WTC11 (cell line): ENCODE data around the gene RHOU. TPM values are rescaled to one million over a fixed set of nuclear protein-coding genes. Genes with fewer than 3 reads are reported as not detected.

ENCODE experiments used
- ATAC-seq: fragments of 200-7000 bp; cut with Tn5 transposase; 2 replicates; pipeline ENCODE4 v1.10.0; 2021; ENCODE audit warnings: mild to moderate bottlenecking, moderate library complexity
- CTCF ChIA-PET: fragments of 300-600 bp; sonication (Branson Sonifier 250); formaldehyde crosslinking; loops from one replicate; lab custom pipeline; 2021; ENCODE audit warnings: antibody characterized with exemption; lab: Charles Lee
- POLR2A ChIA-PET: fragments of 350-600 bp; sonication (Branson Sonifier 250); formaldehyde crosslinking; loops from one replicate; lab custom pipeline; 2021; ENCODE audit warnings: antibody characterized with exemption; lab: Charles Lee
- DNase-seq: peaks from one replicate; pipeline ENCODE4 v3.0.0; 2021; ENCODE audit warnings: low spot score
- H3K27ac Mint-ChIP-seq: 2 replicates; pipeline ENCODE4 v1.8.0; 2021; ENCODE audit warnings: mixed read lengths
- H3K27me3 Mint-ChIP-seq: 2 replicates; pipeline ENCODE4 v1.8.0; 2021; ENCODE audit warnings: low read depth, mild to moderate bottlenecking, moderate library complexity, mixed read lengths
- H3K36me3 Mint-ChIP-seq: 2 replicates; pipeline ENCODE4 v1.8.0; 2021; ENCODE audit warnings: mixed read lengths
- H3K4me1 Mint-ChIP-seq: 2 replicates; pipeline ENCODE4 v1.8.0; 2022; ENCODE audit warnings: mixed read lengths
- H3K4me3 Mint-ChIP-seq: 2 replicates; pipeline ENCODE4 v1.8.0; 2021; ENCODE audit warnings: mild to moderate bottlenecking, moderate library complexity, mixed read lengths
- H3K9me3 Mint-ChIP-seq: 2 replicates; pipeline ENCODE4 v1.8.0; 2021; ENCODE audit warnings: mixed read lengths
- ARID4B ChIP-seq: sonication (generic); formaldehyde crosslinking; IDR thresholded peaks from 2 replicates; pipeline ENCODE4 v1.8.0; 2023; ENCODE audit warnings: missing genetic modification reagents, mild to moderate bottlenecking, borderline replicate concordance
- ATF2 ChIP-seq: sonication (generic); formaldehyde crosslinking; IDR thresholded peaks from 2 replicates; pipeline ENCODE4 v1.8.1; 2022; ENCODE audit warnings: low read depth, missing genetic modification reagents, borderline replicate concordance
- ATF6 ChIP-seq: sonication (generic); formaldehyde crosslinking; IDR thresholded peaks from 2 replicates; pipeline ENCODE4 v1.8.1; 2023; ENCODE audit warnings: mild to moderate bottlenecking, missing genetic modification reagents
- CREM ChIP-seq: sonication (generic); formaldehyde crosslinking; IDR thresholded peaks from 2 replicates; pipeline ENCODE4 v1.8.1; 2022; ENCODE audit warnings: mild to moderate bottlenecking, missing genetic modification reagents, moderate library complexity
- CTCF ChIP-seq: fragments of 200-600 bp; IDR thresholded peaks from 2 replicates; pipeline ENCODE4 v1.8.0; 2022; ENCODE audit warnings: antibody characterized with exemption
- ESRRA ChIP-seq: sonication (generic); formaldehyde crosslinking; IDR thresholded peaks from 2 replicates; pipeline ENCODE4 v1.8.1; 2022; ENCODE audit warnings: mild to moderate bottlenecking, missing genetic modification reagents, borderline replicate concordance
- FOXP4 ChIP-seq: sonication (generic); formaldehyde crosslinking; IDR thresholded peaks from 2 replicates; pipeline ENCODE4 v1.8.0; 2022; ENCODE audit warnings: mild to moderate bottlenecking, missing genetic modification reagents
- IRF1 ChIP-seq: sonication (generic); formaldehyde crosslinking; IDR thresholded peaks from 2 replicates; pipeline ENCODE4 v1.8.0; 2023; ENCODE audit warnings: missing genetic modification reagents
- OVOL2 ChIP-seq: fragments of 250-450 bp; sonication (Bioruptor Pico); IDR thresholded peaks from 2 replicates; pipeline ENCODE4 v1.9.0; 2021; ENCODE audit warnings: mild to moderate bottlenecking, borderline replicate concordance
- TP53 ChIP-seq: sonication (generic); formaldehyde crosslinking; IDR thresholded peaks from 2 replicates; pipeline ENCODE4 v1.8.1; 2023; ENCODE audit warnings: mild to moderate bottlenecking, missing genetic modification reagents
- ZBTB43 ChIP-seq: sonication (generic); formaldehyde crosslinking; IDR thresholded peaks from 2 replicates; pipeline ENCODE4 v1.8.1; 2023; ENCODE audit warnings: mild to moderate bottlenecking, missing genetic modification reagents
- ZNF138 ChIP-seq: sonication (generic); formaldehyde crosslinking; conservative IDR thresholded peaks from 2 replicates; pipeline ENCODE4 v1.8.1; 2022; ENCODE audit warnings: mild to moderate bottlenecking, moderate library complexity, missing genetic modification reagents
- ZNF396 ChIP-seq: fragments of 250-450 bp; sonication (Bioruptor Pico); IDR thresholded peaks from 2 replicates; pipeline ENCODE4 v1.8.0; 2021; ENCODE audit warnings: mild to moderate bottlenecking, moderate library complexity, borderline replicate concordance
- ZNF416 ChIP-seq: fragments of 250-450 bp; sonication (Bioruptor Pico); IDR thresholded peaks from 2 replicates; pipeline ENCODE4 v1.9.0; 2021; ENCODE audit warnings: mild to moderate bottlenecking, inconsistent platforms
- ZNF512 ChIP-seq: sonication (generic); formaldehyde crosslinking; IDR thresholded peaks from 2 replicates; pipeline ENCODE4 v1.8.1; 2022; ENCODE audit warnings: missing genetic modification reagents, borderline replicate concordance
- ZNF671 ChIP-seq: fragments of 250-450 bp; sonication (Bioruptor Pico); IDR thresholded peaks from 2 replicates; pipeline ENCODE4 v1.8.0; 2021; ENCODE audit warnings: mild to moderate bottlenecking
- total RNA-seq: library from RNA; stranded (reverse); gene quantifications from 3 replicates; pipeline ENCODE4 v1.2.3, GENCODE V29; 2021

The RHOU gene
- total RNA-seq, 1 experiment from 2014 or later, result 6.0 TPM

- no peak for TF ChIP-seq ZNF671 (CRISPR knock-in tag)
- TF ChIP-seq ESRRA (CRISPR knock-in tag), result no peak
- TF ChIP-seq CTCF, result no peak
- TF ChIP-seq OVOL2 (CRISPR knock-in tag), result no peak
- TF ChIP-seq ZBTB43 (CRISPR knock-in tag), result no peak
- no peak for TF ChIP-seq ZNF512
These were observed 2.9 kb upstream of the RHOU start (continued) for GRCh38 chr1:228732426-228732825.

- TF ChIP-seq FOXP4 (CRISPR knock-in tag) (no peak), ZNF138 (CRISPR knock-in tag) (no peak), ARID4B (CRISPR knock-in tag) (no peak), ATF2 (CRISPR knock-in tag) (no peak), ATF6 (no peak), CREM (CRISPR knock-in tag) (no peak), ZNF396 (CRISPR knock-in tag) (no peak), IRF1 (CRISPR knock-in tag) (no peak), ZNF416 (CRISPR knock-in tag) (no peak), TP53 (CRISPR knock-in tag) (no peak)
- DNase-seq, result no peak
- H3K9me3 Mint-ChIP-seq, result no peaks in the 10 kb centered on the region
- peaks cover 22% of the 10 kb centered on the region for H3K4me1 Mint-ChIP-seq
- ATAC-seq, result no peak
- H3K4me3 Mint-ChIP-seq, result no peak overlapping the region
- H3K27me3 Mint-ChIP-seq, result peaks cover 44% of the 10 kb centered on the region
- CTCF ChIA-PET, result no interaction called here
- H3K36me3 Mint-ChIP-seq, result peaks cover 3% of the 10 kb centered on the region
- no peak overlapping the region for H3K27ac Mint-ChIP-seq
- POLR2A ChIA-PET, result no interaction called here
These were observed 1.7 kb upstream of the RHOU start for GRCh38 chr1:228733576-228733975.
